ENCODE results near the gene NRXN3.

The NRXN3 gene

DNA sequence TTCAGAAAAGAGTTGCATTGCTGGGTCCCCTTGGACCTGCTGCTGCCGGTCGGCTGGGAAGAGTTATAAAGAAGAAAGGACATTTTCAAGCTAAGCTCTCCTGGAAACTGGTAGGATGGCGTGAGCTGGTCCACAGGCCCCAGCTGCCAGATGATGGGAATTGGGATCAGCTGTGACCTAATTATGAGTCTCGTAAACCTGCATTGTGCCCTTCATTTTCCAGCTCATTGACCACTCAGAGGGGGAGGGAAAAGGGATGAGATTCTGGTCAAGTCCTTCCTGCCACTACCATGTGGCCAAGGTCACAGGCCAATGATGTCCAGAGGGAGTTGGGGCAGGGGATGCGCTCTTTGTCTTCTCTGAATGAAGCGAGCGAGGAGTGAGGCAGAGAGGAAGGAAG lies 320.9 kb downstream of the NRXN3 start:
- H3K4me1 ChIP-seq (ENCODE audit: insufficient read depth, low read length, severe bottlenecking) = no peaks in the 10 kb centered on the region
- no peak overlapping the region for H3K27ac ChIP-seq (ENCODE audit: low read depth, low read length, poor library complexity, severe bottlenecking)
- no peaks in the 10 kb centered on the region for H3K9me2 ChIP-seq (ENCODE audit: low read depth, low read length)
- no peaks in the 10 kb centered on the region for H3K27me3 ChIP-seq (ENCODE audit: insufficient read depth, low read length)
- H3K4me2 ChIP-seq (ENCODE audit: low read length) = no peak overlapping the region
- TF ChIP-seq EZH2 (IDR thresholded peaks at IDR 0.05; ENCODE audit: borderline replicate concordance, low read length) = no peak
- no peak for TF ChIP-seq CTCF (IDR thresholded peaks at IDR 0.05; ENCODE audit: low read length)
- no peak overlapping the region for H2AFZ ChIP-seq (ENCODE audit: low read length)
- no peaks in the 10 kb centered on the region for H3K79me2 ChIP-seq (ENCODE audit: insufficient read depth, low read length)
- no peak overlapping the region for H3K9ac ChIP-seq (ENCODE audit: low read length)
- no peaks in the 10 kb centered on the region for H3K36me3 ChIP-seq (ENCODE audit: insufficient read depth, low read length)
- H4K20me1 ChIP-seq (ENCODE audit: insufficient read depth, low read length) = no peaks in the 10 kb centered on the region
- H3F3A ChIP-seq (ENCODE audit: insufficient read depth, low read length) = no peaks in the 10 kb centered on the region
- H3K9me3 ChIP-seq (ENCODE audit: low read length) = no peaks in the 10 kb centered on the region
- H3K4me3 ChIP-seq (ENCODE audit: low read depth, low read length, poor library complexity, severe bottlenecking) = no peak overlapping the region

DNA sequence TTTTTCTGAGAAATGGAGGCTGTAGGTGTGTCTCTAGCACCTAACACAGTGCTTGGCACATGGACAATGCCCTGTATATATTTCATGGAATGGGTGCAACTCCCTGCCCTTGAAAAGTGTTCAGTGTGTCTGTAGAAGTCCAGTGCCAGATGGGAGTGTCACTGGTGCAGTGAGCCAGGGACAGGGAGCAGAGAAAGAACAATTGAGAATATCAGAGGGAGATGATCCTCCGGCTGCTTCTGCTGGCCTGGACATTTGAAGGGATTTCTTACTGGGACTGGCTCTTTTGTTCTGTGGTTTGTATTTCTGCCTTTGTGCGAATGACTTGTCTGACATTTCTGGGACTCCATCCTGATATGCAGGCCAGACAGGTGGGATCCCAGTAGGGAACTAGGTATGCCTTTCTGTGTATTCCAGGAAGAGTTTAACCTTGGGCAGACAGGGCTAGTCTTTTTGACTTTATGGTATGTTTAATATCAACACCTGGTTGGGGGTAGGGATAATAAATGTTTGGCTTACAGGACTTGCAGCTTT lies 328.0 kb downstream of the NRXN3 start:
- Histone ChIP-seq H4K20me1 (ENCODE audit: insufficient read depth, low read length) (no peaks in the 10 kb centered on the region), H3K79me2 (ENCODE audit: insufficient read depth, low read length) (no peaks in the 10 kb centered on the region), H3F3A (ENCODE audit: insufficient read depth, low read length) (no peaks in the 10 kb centered on the region), H3K9ac (ENCODE audit: low read length) (no peak overlapping the region), H3K27me3 (ENCODE audit: insufficient read depth, low read length) (no peaks in the 10 kb centered on the region), H3K27ac (ENCODE audit: low read depth, low read length, poor library complexity, severe bottlenecking) (no peak overlapping the region), H3K4me1 (ENCODE audit: insufficient read depth, low read length, severe bottlenecking) (no peaks in the 10 kb centered on the region), H3K9me3 (ENCODE audit: low read length) (no peaks in the 10 kb centered on the region), H3K36me3 (ENCODE audit: insufficient read depth, low read length) (no peaks in the 10 kb centered on the region), H3K4me3 (ENCODE audit: low read depth, low read length, poor library complexity, severe bottlenecking) (no peak overlapping the region), H3K4me2 (ENCODE audit: low read length) (no peak overlapping the region), H2AFZ (ENCODE audit: low read length) (no peak overlapping the region), H3K9me2 (ENCODE audit: low read depth, low read length) (no peaks in the 10 kb centered on the region)
- TF ChIP-seq EZH2 (IDR thresholded peaks at IDR 0.05; ENCODE audit: borderline replicate concordance, low read length) = no peak
- TF ChIP-seq CTCF (IDR thresholded peaks at IDR 0.05; ENCODE audit: low read length) = no peak

DNA sequence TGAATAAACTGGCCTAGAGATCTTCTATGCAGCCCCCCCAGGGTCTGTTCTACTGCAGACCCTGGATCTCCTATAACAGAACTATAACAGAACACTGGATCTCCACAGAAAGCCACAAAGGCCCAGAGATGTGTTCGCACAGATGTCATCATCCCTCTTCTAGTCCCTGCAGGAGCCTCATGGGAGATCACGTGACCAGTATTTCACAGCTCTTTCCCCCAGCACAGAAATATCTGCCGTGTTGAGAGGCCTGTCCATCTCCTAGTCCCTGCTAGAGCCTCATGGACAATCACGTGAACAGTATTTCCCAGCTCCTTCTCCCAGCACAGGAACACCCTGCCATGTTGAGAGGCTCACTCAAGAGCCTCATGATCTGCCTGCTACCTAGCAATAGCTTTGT lies 331.7 kb downstream of the NRXN3 start:
- no peaks in the 10 kb centered on the region for H3F3A ChIP-seq (ENCODE audit: insufficient read depth, low read length)

More for the DNA sequence above, 331.7 kb downstream of the NRXN3 start:
- Histone ChIP-seq H3K27ac (ENCODE audit: low read depth, low read length, poor library complexity, severe bottlenecking) (no peak overlapping the region), H3K9ac (ENCODE audit: low read length) (no peak overlapping the region), H3K27me3 (ENCODE audit: insufficient read depth, low read length) (no peaks in the 10 kb centered on the region), H2AFZ (ENCODE audit: low read length) (no peak overlapping the region), H3K36me3 (ENCODE audit: insufficient read depth, low read length) (no peaks in the 10 kb centered on the region), H3K4me1 (ENCODE audit: insufficient read depth, low read length, severe bottlenecking) (no peaks in the 10 kb centered on the region), H3K9me2 (ENCODE audit: low read depth, low read length) (no peaks in the 10 kb centered on the region), H3K4me2 (ENCODE audit: low read length) (no peak overlapping the region), H3K4me3 (ENCODE audit: low read depth, low read length, poor library complexity, severe bottlenecking) (no peak overlapping the region), H4K20me1 (ENCODE audit: insufficient read depth, low read length) (no peaks in the 10 kb centered on the region), H3K9me3 (ENCODE audit: low read length) (no peaks in the 10 kb centered on the region), H3K79me2 (ENCODE audit: insufficient read depth, low read length) (no peaks in the 10 kb centered on the region)
- TF ChIP-seq CTCF (IDR thresholded peaks at IDR 0.05; ENCODE audit: low read length) (no peak), EZH2 (IDR thresholded peaks at IDR 0.05; ENCODE audit: borderline replicate concordance, low read length) (no peak)

Measured in OCI-LY1 (cell line).